Liver (tissue), 3 donors: ENCODE data around the gene TMEM151B.

Experiments
- ATF3 ChIP-seq: IDR thresholded peaks from 2 replicates; pipeline ENCODE4 v1.6.1; 2016; ENCODE audit warnings: antibody characterized with exemption
- CTCF ChIP-seq: fragments of 150-350 bp; IDR thresholded peaks from 2 replicates; pipeline ENCODE4 v1.5.1; 2017; ENCODE audit warnings: improper control_type of control experiment, low read depth, low read length; ENCODE audit not compliant: missing input control
- FOXA1 ChIP-seq: IDR thresholded peaks from 2 replicates; pipeline ENCODE4 v1.6.1; 2016; ENCODE audit warnings: antibody characterized with exemption
- GABPA ChIP-seq, 2 donors: IDR thresholded peaks in 1 of 2; conservative IDR thresholded peaks in 1 of 2; 2 replicates each; pipeline ENCODE4 v1.6.1; 2016; ENCODE audit warnings: antibody characterized with exemption in 2 of 2, mild to moderate bottlenecking in 1 of 2, moderate library complexity in 1 of 2
- JUND ChIP-seq, 2 donors: IDR thresholded peaks; 2 replicates each; pipeline ENCODE4 v1.6.1; 2016; ENCODE audit warnings: antibody characterized with exemption in 2 of 2
- MAX ChIP-seq: IDR thresholded peaks from 2 replicates; pipeline ENCODE4 v1.6.1; 2016; ENCODE audit warnings: antibody characterized with exemption
- NR2F2 ChIP-seq: IDR thresholded peaks from 2 replicates; pipeline ENCODE4 v1.6.1; 2016; ENCODE audit warnings: antibody characterized with exemption
- RAD21 ChIP-seq, 2 donors: IDR thresholded peaks; 2 replicates each; pipeline ENCODE4 v1.6.1; 2016; ENCODE audit warnings: antibody characterized with exemption in 2 of 2, mild to moderate bottlenecking in 2 of 2
- REST ChIP-seq: IDR thresholded peaks from 2 replicates; pipeline ENCODE4 v1.6.1; 2016; ENCODE audit warnings: antibody characterized with exemption, mild to moderate bottlenecking
- SP1 ChIP-seq: IDR thresholded peaks from 2 replicates; pipeline ENCODE4 v1.6.1; 2018; ENCODE audit warnings: antibody characterized with exemption, mild to moderate bottlenecking
- TAF1 ChIP-seq: conservative IDR thresholded peaks from 2 replicates; pipeline ENCODE4 v1.6.1; 2016; ENCODE audit warnings: antibody characterized with exemption, mild to moderate bottlenecking
- YY1 ChIP-seq: IDR thresholded peaks from 2 replicates; pipeline ENCODE4 v1.6.1; 2016; ENCODE audit warnings: antibody characterized with exemption, mild to moderate bottlenecking
- ZBTB33 ChIP-seq: IDR thresholded peaks from 2 replicates; pipeline ENCODE4 v1.6.1; 2016; ENCODE audit warnings: antibody characterized with exemption
- donor health status: healthy.
- donor health status: healthy.

GRCh38 chr6:44260011-44260410 is 10.2 kb upstream of the TMEM151B start:
- TF ChIP-seq YY1 = no peak
- no peak for TF ChIP-seq CTCF
- no peak for TF ChIP-seq FOXA1
- no peak for TF ChIP-seq NR2F2
- no peak for TF ChIP-seq MAX
- TF ChIP-seq RAD21 (IDR thresholded peaks at IDR 0.05) = no peak
- TF ChIP-seq ATF3 = no peak
- TF ChIP-seq ZBTB33 = no peak
- no peak for TF ChIP-seq REST
- no peak for TF ChIP-seq SP1
- TF ChIP-seq GABPA (IDR thresholded peaks at IDR 0.05 in 1 of 2, conservative IDR thresholded peaks at IDR 0.05 in 1 of 2) = no peak
- no peak for TF ChIP-seq TAF1
- no peak for TF ChIP-seq JUND (IDR thresholded peaks at IDR 0.05)
